PFSK-1 (cell line): ENCODE measurements around the gene RHOBTB3.

Source experiments
- FOXP2 ChIP-seq: optimal IDR thresholded peaks from 2 replicates; pipeline ENCODE3; 2011; ENCODE audit warnings: borderline replicate concordance, control low read depth, inconsistent platforms; ENCODE audit not compliant: insufficient read depth; ENCODE audit errors: extremely low read length, extremely low read depth
- POLR2AphosphoS5 ChIP-seq: IDR thresholded peaks from 2 replicates; pipeline ENCODE4 v1.6.1; 2012; ENCODE audit warnings: low read depth, mild to moderate bottlenecking, control low read depth, low read length, moderate library complexity
- REST ChIP-seq, 2 experiments: IDR thresholded peaks; 2 replicates each; pipeline versions ENCODE4 v1.6.1 to v1.8.0; 2011 to 2012; ENCODE audit warnings: low read depth in 2 of 2, low read length in 2 of 2, control low read depth in 1 of 2, inconsistent platforms in 1 of 2, mild to moderate bottlenecking in 1 of 2, moderate library complexity in 1 of 2; ENCODE audit not compliant: insufficient read depth in 1 of 2
- SIN3A ChIP-seq: IDR thresholded peaks from 2 replicates; pipeline ENCODE4 v1.6.1; 2012; ENCODE audit warnings: mild to moderate bottlenecking, low read length, moderate library complexity, borderline replicate concordance; ENCODE audit not compliant: insufficient read depth
- TAF1 ChIP-seq: IDR thresholded peaks from 2 replicates; pipeline ENCODE4 v1.6.1; 2012; ENCODE audit warnings: low read length, control low read depth, borderline replicate concordance; ENCODE audit not compliant: insufficient read depth

RHOBTB3 gene

GRCh38 chr5:95780597-95780996 is 49.5 kb downstream of the RHOBTB3 start:
- TF ChIP-seq SIN3A (no peak), FOXP2 (no peak), POLR2AphosphoS5 (no peak), REST (IDR thresholded peaks at IDR 0.05; ENCODE audit: insufficient read depth in 1 of 2, low read depth in 2 of 2, low read length in 2 of 2) (no peak), TAF1 (no peak)

GRCh38 chr5:95781101-95781583 is 50.0 kb downstream of the RHOBTB3 start:
- TF ChIP-seq TAF1, result no peak
- TF ChIP-seq POLR2AphosphoS5, result no peak
- no peak for TF ChIP-seq FOXP2
- TF ChIP-seq REST (IDR thresholded peaks at IDR 0.05; ENCODE audit: insufficient read depth in 1 of 2, low read depth in 2 of 2, low read length in 2 of 2), result no peak
- TF ChIP-seq SIN3A, result no peak

- TF ChIP-seq REST (IDR thresholded peaks at IDR 0.05; ENCODE audit: insufficient read depth in 1 of 2, low read depth in 2 of 2, low read length in 2 of 2) (no peak), POLR2AphosphoS5 (no peak), SIN3A (no peak), TAF1 (no peak), FOXP2 (no peak)
Measured at GRCh38 chr5:95782181-95782580, 51.0 kb downstream of the RHOBTB3 start.

- TF ChIP-seq FOXP2 (no peak), POLR2AphosphoS5 (no peak), SIN3A (no peak), REST (IDR thresholded peaks at IDR 0.05; ENCODE audit: insufficient read depth in 1 of 2, low read depth in 2 of 2, low read length in 2 of 2) (no peak), TAF1 (no peak)
Measured at GRCh38 chr5:95783661-95784060, 52.5 kb downstream of the RHOBTB3 start.
